ENCODE measurements around the gene SNAP47.

The SNAP47 gene

GRCh38 chr1:227776331-227776771, 41.1 kb downstream of the SNAP47 start:
- Histone ChIP-seq H3K27ac (replicated peaks) (no peak overlapping the region), H3K4me3 (replicated peaks; ENCODE audit: insufficient read depth, low read length) (no peak overlapping the region), H3K27me3 (ENCODE audit: insufficient read depth, poor library complexity, severe bottlenecking) (no peaks in the 10 kb centered on the region)
- no peak for DNase-seq (ENCODE audit: low read depth in 1 of 2, low spot score in 1 of 2)
- TF ChIP-seq REST (IDR thresholded peaks at IDR 0.05; ENCODE audit: insufficient replicate concordance, low read depth), result no peak
- no peak for TF ChIP-seq GABPA (IDR thresholded peaks at IDR 0.05; ENCODE audit: low read depth)
- no peak for TF ChIP-seq SPI1 (IDR thresholded peaks at IDR 0.05; ENCODE audit: borderline replicate concordance, low read depth)
- TF ChIP-seq POLR2AphosphoS5 (IDR thresholded peaks at IDR 0.05; ENCODE audit: low read depth), result no peak
- no peak for TF ChIP-seq CTCF (IDR thresholded peaks at IDR 0.05; ENCODE audit: insufficient read depth, low read length)

GRCh38 chr1:227777156-227777555, 41.9 kb downstream of the SNAP47 start:
- TF ChIP-seq GABPA (IDR thresholded peaks at IDR 0.05; ENCODE audit: low read depth), result no peak
- no peak for TF ChIP-seq CTCF (IDR thresholded peaks at IDR 0.05; ENCODE audit: insufficient read depth, low read length)
- TF ChIP-seq POLR2AphosphoS5 (IDR thresholded peaks at IDR 0.05; ENCODE audit: low read depth), result no peak
- TF ChIP-seq REST (IDR thresholded peaks at IDR 0.05; ENCODE audit: insufficient replicate concordance, low read depth), result no peak
- no peak for TF ChIP-seq SPI1 (IDR thresholded peaks at IDR 0.05; ENCODE audit: borderline replicate concordance, low read depth)
- H3K27ac ChIP-seq (replicated peaks), result no peak overlapping the region
- DNase-seq (ENCODE audit: low read depth in 1 of 2, low spot score in 1 of 2), result no peak
- H3K27me3 ChIP-seq (ENCODE audit: insufficient read depth, poor library complexity, severe bottlenecking), result no peaks in the 10 kb centered on the region
- H3K4me3 ChIP-seq (replicated peaks; ENCODE audit: insufficient read depth, low read length), result no peak overlapping the region

GRCh38 chr1:227777646-227778045, 42.4 kb downstream of the SNAP47 start:
- H3K4me3 ChIP-seq (replicated peaks; ENCODE audit: insufficient read depth, low read length), result no peak overlapping the region
- no peak for DNase-seq (ENCODE audit: low read depth in 1 of 2, low spot score in 1 of 2)
- H3K27me3 ChIP-seq (ENCODE audit: insufficient read depth, poor library complexity, severe bottlenecking), result no peaks in the 10 kb centered on the region
- H3K27ac ChIP-seq (replicated peaks), result no peak overlapping the region
- TF ChIP-seq CTCF (IDR thresholded peaks at IDR 0.05; ENCODE audit: insufficient read depth, low read length) (no peak), POLR2AphosphoS5 (IDR thresholded peaks at IDR 0.05; ENCODE audit: low read depth) (no peak), REST (IDR thresholded peaks at IDR 0.05; ENCODE audit: insufficient replicate concordance, low read depth) (no peak), GABPA (IDR thresholded peaks at IDR 0.05; ENCODE audit: low read depth) (no peak), SPI1 (IDR thresholded peaks at IDR 0.05; ENCODE audit: borderline replicate concordance, low read depth) (no peak)

All from HL-60 (cell line).